Activated CD4-positive, alpha-beta T cell treated with anti-CD3 and anti-CD28 coated beads, Interleukin-2, amount 50 U/mL, for 1 hour (primary cell): ENCODE measurements around the gene PTPRD.
"Not testable (repeated sequence)": the region's sequence is repeated elsewhere in the genome, so short reads cannot be mapped to it uniquely, and the experiment has no call there.

Experiments
- DNase-seq: peaks from one replicate; pipeline ENCODE4 v3.0.0-alpha.2; 2020

Gene PTPRD

DNA sequence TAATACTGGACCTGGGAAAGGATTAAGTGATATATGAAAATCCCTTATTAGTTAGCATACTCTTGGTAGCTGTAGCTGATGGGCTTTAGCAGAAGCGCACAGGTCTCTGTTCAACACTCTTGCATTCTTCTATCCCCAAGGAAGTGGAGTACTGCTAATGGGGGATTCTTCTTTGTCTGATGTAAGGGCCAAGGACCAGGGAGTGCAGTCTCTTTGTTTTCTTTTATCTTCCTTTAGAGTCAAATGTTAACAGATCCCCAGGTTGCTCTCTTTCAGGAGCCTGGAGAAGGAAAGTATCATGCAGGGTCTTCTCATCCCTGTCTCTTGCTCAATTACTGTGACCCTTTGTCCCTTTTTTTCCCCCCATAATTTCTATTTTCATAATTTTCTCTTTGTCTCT is 1666.3 kb downstream of the PTPRD start:
- DNase-seq: no peak

DNA sequence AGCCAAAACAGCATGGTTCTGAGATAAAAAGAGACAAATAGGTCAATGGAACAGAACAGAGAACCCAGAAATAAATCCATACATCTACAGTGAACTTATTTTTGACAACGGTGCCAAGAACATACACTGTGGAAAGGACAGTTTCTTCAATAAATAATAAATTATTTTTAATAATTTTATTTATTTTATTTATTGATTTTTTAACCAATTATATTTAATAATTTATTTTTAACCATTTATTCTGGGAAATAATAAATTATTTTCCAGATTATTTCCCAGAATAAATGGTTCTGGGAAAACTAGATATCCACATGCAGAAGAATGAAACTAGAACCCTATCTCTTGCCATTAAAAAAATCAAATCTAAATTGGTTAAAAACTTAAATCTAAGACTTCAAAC is 1669.4 kb downstream of the PTPRD start:
- no peak for DNase-seq

DNA sequence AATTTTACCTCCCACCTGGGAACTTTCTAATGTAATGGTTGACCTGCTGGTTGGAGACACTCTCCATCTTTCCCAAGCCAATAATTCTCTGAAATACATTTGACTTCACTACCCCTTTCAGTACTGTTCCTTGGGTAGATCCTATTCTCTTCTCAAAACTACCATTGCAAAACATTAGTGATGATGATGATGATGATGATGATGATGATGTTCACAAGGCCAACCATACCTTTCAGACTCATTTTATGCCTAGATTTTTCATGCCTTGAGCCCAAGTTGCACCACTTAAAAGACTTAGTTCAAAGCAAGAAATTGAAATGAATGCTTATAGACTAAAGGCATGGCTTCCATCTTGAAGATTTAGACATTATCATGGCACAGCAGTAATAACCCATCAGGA is 1672.2 kb downstream of the PTPRD start:
- no peak for DNase-seq

DNA sequence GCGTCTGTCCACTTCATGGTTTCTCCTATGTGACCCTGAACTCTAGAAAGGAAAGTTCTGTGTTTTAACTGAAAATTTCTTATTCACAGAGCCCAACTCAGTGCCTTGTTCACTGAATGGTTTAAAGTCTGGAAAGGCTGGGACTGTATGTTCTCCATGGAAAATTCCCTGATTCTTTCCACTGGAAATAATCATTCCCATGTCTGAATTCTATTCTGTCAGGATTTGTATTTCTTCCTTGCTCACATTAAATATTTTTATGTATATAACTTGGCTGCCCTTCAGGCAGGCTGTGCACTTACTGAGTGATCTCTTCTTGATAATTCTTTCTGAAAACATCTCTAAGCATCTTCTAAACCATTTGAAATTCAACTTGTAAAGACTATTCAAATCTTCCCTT is 1686.3 kb downstream of the PTPRD start:
- no peak for DNase-seq

DNA sequence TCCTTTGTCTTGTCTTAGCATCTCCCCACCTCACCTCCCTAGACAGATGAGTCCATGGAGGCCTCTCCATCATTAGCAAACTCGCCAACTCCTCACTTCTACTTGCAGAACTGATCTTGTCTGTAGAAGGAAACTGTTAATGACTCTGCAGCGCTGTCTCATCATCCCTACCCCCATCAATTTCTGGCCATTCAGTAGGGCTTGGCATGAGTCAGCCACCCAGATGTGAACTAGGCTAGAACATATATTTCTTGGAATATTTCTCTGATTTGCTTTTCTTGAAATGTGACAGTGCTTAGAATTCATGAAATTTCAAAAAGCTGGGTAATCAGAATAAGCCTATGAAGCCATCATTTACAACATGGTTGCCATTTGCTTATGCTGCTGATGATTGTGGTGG is 1688.2 kb downstream of the PTPRD start:
- no peak for DNase-seq

DNA sequence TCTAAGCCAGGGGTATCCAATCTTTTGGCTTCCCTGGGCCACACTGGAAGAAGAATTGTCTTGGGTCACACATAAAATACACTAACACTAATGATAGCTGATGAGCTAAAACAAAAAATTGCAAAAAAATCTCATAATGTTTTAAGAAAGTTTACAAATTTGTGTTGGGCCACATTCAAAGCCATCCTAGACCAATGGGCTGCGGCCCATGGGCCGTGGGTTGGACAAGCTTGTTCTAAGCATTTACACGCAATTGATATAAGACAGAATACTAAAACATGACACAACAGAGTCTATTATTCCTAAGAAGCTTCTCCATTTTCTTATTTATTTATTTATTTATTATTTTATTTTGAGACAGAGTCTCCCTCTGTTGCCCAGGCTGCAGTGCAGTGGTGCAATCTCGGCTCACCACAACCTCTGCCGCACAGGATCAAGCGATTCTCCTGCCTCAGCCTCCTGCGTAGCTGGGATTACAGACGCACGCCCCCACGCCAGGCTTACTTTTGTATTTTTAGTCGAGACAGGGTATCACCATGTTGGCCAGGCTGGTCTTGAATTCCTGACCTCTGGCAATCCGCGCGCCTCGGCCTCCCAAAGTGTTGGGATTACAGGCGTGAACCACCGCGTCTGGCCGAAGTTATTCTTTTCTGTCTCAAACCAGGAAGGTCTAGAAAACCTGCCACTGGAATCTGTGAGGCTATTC is 1692.2 kb downstream of the PTPRD start:
- DNase-seq: not testable (repeated sequence)

DNA sequence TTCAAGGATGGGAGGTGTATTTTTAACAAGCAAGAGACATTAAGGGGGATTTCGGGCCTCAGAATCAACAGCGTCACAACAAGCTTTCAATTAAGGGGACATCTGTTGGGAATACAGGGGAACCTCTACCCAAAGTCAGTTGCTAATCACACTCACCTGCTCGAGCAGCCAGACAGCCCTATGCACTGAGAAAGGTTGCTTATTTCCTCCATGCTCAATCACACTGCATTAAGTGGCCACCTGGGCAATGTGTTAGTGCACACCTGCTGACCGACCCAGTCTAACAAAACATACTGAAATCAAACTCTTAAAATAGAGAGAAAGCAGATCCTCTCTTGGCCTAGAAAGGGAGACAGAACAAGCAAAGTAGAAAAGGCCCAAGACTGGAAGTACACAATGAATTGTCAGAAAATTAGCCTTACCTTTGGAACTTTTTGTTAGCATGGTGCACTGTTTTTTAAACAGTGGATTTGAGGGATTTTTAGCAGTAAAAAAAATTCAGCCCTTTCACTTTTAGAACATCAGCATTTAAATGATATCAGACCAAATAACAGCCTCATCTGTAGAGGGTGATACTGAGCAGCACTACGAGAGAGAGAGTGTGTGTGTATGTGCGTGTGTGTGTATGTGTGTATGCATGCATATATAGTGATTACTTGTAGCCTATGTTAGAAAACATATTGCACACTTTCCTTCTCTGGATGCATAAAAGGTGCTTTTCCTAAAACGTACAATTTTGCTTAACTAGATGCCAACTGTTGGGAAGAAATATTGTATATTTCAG is 1694.7 kb downstream of the PTPRD start:
- no peak for DNase-seq

DNA sequence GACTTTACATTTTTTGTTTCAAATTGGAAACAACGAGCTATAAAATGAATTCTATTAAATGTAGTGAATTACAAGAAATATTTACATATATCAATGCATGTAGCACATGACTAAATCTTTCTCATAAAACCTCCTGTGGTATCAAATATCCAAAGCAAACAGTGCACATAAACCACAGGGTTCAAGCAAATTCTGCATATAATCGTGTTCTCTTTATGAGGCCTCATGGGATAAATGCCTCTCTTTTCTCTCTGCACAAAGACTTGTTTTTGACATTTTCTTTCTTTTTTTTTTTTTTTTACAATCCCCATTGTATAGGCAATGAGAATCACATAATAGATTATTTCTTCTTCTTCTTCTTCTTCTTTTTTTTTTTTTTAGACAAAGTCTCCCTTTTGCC is 1696.0 kb downstream of the PTPRD start:
- no peak for DNase-seq

DNA sequence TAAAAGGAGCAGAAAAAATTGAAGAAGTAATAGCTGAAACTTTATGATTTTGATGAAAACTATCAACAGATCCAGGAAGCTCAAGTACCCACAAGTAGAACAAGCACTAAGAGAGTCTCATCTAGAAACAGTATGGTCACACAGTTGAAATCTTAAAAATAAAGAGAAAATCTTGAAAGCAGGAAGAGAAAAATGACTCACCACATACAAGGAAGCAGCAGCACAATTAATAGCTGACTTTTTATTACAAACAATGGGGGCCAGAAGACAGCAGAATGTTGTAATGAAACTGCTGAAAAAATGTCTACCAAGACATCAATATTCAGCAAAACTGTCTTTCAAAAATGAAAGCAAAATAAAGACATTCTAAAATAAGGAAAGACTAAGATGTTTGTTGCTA is 1704.9 kb downstream of the PTPRD start:
- no peak for DNase-seq

DNA sequence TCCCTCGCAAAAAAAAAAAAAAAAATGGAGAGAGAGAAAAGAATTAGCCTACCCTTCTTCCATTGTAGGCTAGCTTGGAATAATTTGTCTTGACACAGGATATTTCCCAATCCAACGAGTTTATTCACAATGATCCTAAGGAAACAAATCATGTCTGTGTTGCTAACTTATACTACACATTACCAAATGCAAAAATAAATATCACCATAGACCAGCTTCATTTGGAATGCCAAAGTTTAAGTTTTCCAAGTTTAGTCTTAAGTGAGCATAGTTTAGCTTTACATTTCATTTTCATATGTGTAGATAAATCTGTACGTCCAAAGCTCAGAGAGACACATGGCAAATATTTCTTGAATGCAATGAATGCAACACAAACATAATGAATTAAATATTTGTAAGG is 1707.1 kb downstream of the PTPRD start:
- no peak for DNase-seq

DNA sequence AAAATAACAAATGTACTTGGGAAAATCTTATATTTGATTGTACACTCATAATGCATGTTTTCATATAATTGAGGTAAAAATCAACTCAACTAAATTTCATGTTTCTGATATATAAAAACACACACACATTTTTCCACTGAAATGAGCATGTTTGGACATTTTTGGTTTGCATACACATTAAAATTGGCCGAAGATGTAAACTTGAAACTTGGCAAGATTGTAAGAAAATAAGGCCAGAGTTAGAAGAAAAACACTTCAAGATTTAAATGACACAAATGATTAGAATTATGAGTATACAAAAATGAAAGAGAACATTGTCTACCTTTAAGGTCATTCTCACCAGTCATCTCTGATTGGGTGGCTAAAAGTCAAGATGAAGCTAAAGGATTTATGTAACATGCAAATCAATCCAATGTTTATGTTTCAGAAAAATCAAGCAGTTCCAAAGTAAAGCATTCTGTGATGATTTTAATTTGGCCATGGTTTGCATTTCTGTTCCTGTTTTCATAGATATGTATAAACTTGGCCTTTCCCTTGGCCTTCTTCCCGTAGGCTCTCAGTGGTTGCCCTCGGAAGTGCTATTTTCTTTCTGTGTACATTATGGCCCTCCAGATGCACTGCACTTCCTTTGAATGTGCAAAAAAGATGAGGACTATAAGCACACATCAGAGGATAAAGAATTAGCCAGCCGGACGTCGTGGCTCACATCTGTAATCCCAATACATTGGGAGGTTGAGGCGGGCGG is 1707.9 kb downstream of the PTPRD start:
- DNase-seq: no peak

DNA sequence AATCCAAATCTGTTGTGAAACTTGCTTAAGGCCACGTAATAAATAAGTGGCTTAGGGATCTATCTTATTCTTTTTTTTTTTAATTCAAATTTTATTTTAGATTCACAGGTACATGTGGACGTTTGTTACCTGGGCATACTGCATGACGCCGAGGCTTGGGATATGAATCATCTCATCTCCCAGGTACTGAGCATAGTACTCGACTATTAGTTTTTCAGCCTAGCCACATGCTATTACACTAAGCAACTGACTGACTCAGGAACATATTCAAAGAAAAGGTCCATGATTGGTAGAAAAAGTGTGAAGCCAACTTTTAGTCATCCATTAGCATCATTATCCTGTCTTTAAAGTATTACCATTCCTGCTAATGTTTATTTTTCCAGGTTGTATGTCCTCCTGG is 1709.7 kb downstream of the PTPRD start:
- DNase-seq: no peak

DNA sequence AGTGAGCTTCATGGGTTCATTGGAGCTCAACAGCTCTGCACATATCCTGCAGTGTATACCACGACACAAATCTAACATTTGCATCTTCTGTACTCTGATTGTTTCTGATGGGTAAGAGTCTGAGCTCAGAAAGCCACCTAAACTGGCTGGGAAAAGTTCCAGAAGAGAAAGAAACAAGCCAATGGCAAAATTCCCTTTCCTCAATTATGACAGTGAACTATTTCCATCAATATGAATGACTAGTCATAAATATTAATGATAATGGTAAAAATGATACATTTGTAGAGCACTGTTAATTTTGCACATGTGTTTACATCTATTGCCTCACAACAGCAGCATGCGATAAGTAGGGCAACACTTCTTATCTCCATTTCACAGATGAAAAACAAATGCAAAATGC is 1711.7 kb downstream of the PTPRD start:
- DNase-seq: no peak

DNA sequence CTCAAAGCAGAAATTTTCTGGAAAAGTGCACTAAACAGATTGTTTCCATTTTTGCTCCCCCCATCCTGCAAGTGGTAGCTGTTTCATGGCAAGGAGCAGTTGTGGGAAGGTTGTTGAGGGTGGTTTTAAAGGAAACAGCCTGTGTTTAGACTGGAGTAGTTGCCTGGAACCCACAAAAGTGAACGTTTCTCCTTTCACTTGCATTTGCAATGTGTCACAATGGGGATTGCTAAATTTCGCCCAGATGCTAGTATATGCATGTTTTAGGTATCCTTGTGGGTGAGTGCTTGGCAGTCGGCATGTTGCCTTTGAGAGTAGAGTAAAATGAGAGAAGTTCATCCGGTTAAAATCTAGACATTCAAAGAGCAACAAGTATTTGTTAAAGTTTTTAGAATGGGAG is 1713.3 kb downstream of the PTPRD start:
- no peak for DNase-seq

DNA sequence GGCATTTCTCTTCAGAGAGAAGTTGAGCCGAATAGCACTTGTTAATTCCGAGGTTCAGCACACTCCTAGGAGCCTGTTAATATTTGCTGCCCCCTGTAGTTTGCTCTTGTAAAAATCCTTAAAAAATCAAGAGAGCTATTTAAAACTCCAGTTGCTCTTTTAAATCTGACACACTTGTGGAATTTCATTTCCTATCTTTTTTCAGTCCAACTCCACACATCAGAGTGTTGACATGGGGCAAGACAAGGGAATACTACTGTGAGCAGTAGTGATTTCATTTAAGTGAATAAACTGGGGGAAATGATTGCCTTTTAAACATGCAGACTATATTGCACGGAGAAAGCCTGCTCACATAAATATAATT is 1717.0 kb downstream of the PTPRD start:
- DNase-seq: no peak

DNA sequence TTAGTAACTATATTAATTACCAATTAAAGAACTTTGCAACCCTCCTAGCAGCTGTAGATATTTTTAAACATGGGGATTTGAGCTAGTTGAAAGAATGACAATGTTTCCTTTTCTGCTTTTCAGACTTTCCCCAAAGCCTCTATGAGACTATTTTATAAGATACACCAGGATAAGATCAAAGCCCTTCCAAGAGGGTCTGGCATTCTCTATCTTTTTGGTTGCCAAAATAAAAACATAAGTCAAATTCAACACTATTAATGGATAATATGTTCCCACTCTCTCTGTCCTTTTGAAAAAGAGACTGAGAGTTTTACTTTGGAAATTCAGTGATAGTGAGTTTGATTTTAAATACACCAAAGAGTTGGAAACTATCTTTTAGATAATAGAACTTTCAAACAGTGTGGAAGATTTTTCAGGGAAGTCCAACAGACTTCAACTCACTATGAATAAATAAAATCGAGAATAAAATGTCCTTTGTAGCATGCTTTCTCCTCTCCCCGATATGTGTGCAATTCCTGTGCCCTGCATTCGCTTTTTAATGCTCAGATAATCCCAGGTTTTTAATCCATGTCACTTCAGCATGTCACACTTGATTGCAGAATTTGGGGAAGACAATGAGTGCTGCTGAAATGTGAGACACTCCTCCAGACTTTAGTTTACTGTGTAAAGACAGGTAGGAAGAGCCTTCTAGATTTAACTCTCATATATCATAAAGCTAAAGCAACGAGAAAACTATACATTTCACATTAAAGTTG is 1717.5 kb downstream of the PTPRD start:
- DNase-seq: no peak

DNA sequence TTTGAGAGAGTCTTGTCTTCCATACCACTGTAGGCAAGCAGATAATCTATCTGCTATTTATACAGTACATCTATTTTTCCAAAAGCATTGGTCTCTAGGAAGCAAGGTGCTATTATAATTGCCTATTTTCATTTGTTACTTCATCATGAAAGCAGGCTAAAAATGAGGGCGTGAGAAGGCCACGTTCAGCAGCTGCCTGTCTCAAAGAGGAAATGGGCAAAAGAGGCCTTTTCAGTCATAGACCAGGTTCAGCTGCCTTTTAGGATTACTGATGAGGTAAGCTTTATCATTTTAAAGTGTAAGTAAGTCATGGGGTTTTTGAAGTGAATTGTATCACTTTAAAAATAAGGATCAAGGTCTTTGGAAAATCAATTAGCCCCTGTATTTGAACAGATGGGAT is 1722.1 kb downstream of the PTPRD start:
- no peak for DNase-seq

DNA sequence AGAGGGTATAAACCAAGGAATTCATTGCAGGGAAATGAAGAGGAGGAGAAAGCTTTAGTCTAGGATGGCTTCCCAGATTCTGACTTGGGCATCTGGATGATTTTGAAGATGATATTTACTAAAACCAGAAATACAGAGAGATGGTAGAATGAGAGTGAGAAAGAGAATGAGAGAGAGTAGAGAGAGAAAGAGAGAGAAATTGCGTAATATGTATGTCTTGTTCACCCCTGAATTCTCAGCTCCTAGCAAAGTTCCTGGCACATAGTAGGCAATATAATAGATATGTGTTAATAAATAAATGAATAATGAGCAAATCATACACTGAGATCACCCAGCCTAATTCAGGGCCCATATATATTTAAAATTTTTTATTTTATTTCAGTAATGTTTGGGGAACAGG is 1723.7 kb downstream of the PTPRD start:
- DNase-seq: no peak

DNA sequence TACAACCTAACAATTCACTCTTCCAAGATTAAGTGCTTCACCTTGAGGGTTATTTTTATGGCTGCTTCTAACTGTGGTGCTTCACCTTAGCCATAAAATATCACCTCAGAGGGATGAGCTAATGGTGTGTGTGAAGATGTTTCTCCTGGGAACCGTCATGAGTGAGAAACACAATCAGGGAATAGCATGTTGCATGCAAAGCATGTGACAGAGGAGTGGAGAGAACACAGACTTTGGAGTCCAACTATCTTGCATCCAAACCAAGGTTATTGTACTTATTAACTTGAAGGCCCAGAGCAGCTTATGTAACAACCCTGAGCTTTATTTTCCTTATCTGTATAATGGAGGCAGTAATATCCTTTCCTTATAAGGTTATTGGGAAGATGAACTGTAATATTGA is 1724.2 kb downstream of the PTPRD start:
- DNase-seq: no peak

DNA sequence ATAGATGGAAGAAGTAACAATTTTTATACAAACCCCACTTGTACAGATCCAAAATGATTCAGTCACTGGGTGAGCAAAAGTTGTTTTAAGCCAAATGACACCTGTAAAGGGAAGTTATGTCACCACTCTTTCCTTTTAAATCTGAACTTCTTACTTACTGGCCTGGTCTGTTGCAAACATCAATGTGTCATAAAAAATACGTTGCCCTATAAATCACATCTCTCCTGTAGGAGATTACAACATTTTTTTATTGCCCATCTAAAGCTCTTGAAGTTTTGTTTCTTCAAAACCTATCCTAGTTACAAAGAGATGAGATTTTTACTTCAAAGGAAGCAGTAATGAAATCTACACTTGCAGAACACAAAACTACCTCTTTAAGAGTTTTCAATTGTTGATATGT is 1725.4 kb downstream of the PTPRD start:
- no peak for DNase-seq

DNA sequence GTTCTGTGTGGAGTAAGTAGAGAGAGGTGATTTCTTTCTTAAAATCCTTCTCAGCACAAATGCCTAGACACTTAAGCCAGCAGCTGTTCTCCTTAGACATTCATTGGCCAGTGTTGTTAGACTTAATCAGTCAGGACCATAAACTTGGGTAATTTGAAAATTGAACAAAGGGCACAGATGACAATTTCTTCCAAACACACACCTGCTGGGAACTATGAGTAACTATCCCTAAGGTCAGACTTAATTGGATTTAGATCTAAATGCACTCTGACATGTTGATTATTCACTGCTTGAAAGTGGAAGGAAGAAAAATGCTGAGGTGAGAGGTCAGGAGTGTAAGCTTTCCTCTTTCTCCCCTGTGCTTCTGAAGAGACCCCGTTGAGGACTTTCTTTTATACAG is 1729.5 kb downstream of the PTPRD start:
- no peak for DNase-seq

DNA sequence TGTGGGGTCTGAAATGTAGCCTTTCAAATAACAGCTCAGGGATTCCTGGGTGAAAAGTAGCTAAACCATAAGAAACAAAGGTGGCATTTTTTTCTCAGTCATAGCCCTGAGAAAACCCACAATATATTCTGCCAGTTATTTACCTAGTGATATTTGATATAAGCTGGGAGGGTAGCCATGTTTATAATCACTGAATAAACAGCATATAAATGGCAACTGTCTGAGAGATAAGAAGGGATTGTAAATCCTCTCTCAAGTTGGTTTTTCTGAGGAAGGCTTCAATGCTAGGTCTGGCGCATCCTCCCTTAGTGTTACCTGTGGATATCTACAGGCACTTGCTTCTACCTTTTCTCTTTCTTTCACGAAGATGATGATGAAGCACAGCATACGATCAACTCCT is 1732.7 kb downstream of the PTPRD start:
- no peak for DNase-seq

DNA sequence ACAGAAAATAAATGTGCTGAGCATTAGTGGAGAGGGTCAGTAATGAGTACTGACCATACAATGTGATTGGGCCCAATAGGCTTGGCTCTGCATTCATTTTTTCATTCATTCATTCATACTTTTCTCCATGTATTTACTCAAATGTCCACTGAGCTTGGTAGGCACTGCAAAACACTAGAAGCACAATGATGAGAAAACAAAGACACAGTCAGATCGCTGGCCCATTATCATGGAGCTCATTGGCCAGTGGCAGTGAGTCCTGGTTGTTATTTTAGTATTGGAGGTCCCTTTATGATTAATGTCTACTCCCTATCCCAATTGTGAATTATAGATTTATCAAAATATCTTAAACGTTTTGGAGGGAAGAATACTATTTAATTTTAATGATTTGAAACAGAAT is 1733.5 kb downstream of the PTPRD start:
- no peak for DNase-seq
